Heart left ventricle (tissue), 16 donors: ENCODE results near the gene PLRG1. TPM values are rescaled to one million over a fixed set of nuclear protein-coding genes. Genes with fewer than 3 reads are reported as not detected.

Experiments
- ATAC-seq, 4 donors: fragments of 200-7000 bp; cut with Tn5 transposase; one replicate each; pipeline ENCODE4 v1.9.1; 2020 to 2022; ENCODE audit warnings: moderate library complexity in 4 of 4, mild to moderate bottlenecking in 3 of 4, moderate number of reproducible peaks in 1 of 4
- DNase-seq, 5 donors: peaks; one replicate each; pipeline ENCODE4 v3.0.0-alpha.2; 2020
- H3K27ac ChIP-seq, 12 donors: fragments of 200-600 bp; sonication (generic) in 4 of 12; one replicate each; pipeline versions ENCODE4 v1.5.0 to v1.8.0; 2016 to 2022; ENCODE audit warnings: mild to moderate bottlenecking in 2 of 12
- H3K27me3 ChIP-seq, 9 donors: fragments of 200-600 bp; sonication (generic) in 2 of 9; one replicate each; pipeline versions ENCODE4 v1.5.1 to v1.8.0; 2016 to 2022; ENCODE audit warnings: mild to moderate bottlenecking in 3 of 9
- H3K36me3 ChIP-seq, 9 donors: fragments of 200-600 bp; sonication (generic) in 2 of 9; one replicate each; pipeline versions ENCODE4 v1.5.0 to v1.8.0; 2018 to 2022; ENCODE audit warnings: mild to moderate bottlenecking in 2 of 9
- H3K4me1 ChIP-seq, 12 donors: fragments of 200-600 bp; sonication (generic) in 4 of 12; one replicate each; pipeline versions ENCODE4 v1.5.0 to v1.8.0; 2016 to 2022; ENCODE audit warnings: mild to moderate bottlenecking in 3 of 12
- H3K4me3 ChIP-seq, 12 donors: fragments of 200-600 bp; sonication (generic) in 4 of 12; one replicate each; pipeline versions ENCODE4 v1.5.0 to v1.8.0; 2017 to 2022; ENCODE audit warnings: mild to moderate bottlenecking in 9 of 12, moderate library complexity in 4 of 12
- H3K9me3 ChIP-seq, 12 donors: fragments of 200-600 bp; sonication (generic) in 4 of 12; one replicate each; pipeline versions ENCODE4 v1.5.0 to v1.8.0; 2016 to 2022; ENCODE audit warnings: mild to moderate bottlenecking in 1 of 12
- CTCF ChIP-seq, 12 donors: fragments of 200-600 bp; sonication (generic) in 4 of 12; IDR thresholded peaks; one replicate each; pipeline versions ENCODE4 v1.5.0 to v1.8.0; 2018 to 2022; ENCODE audit warnings: antibody characterized with exemption in 12 of 12, mild to moderate bottlenecking in 5 of 12
- POLR2A ChIP-seq, 2 donors: fragments of 450-650 bp; IDR thresholded peaks; one replicate each; pipeline ENCODE4 v1.6.1; 2017; ENCODE audit warnings: antibody characterized with exemption in 2 of 2, mild to moderate bottlenecking in 2 of 2, moderate library complexity in 2 of 2
- WGBS, 4 donors: extraction: QIAGEN DNeasy Blood & Tissue Kit in 2 of 4; methylation state at CpG; one replicate each; pipeline versions ENCODE4 v1.1.5 to v1.1.7; 2013 to 2018; 5-methylcytosine and 5-hydroxymethylcytosine counted together
- intact Hi-C, 10 donors: fragments of 100-400 bp; cut with DNase I; formaldehyde crosslinking; loops; one replicate each; pipeline versions ENCODE4 v1.11.1 to v1.14.2; 2022
- polyA plus RNA-seq, 2 donors: library from polyadenylated mRNA; stranded (reverse); fragments of 200-250 nt; gene quantifications; one replicate each; pipeline ENCODE4 v1.2.3, GENCODE V29; 2013
- total RNA-seq, 9 donors: library from RNA; depleted of rRNA in 2 of 9; stranded (reverse); fragments of >200 nt in 2 of 9; fragmentation: NEBNext Ultra II Directional in 3 of 9; extraction: Animal tissue kit (Norgen Biotek cat#: 25700) in 3 of 9; gene quantifications; one replicate each; pipeline versions ENCODE4 v1.1.0 to v1.2.4, GENCODE V29; 2016 to 2023
- donor health status: ischemic (EF 13 %, LVEDD 7.1; RV severe dilation, severe dysfunction).
- donor health status: healthy with polysubstance abuse.
- donor health status: DM: no; HTN: yes; CAD: no.
- donor health status: DM: no; HTN: no; CAD: no.
- donor health status: ischemic (EF 25% LVEDD 6.9; RV normal size, moderate dysfunction).
- donor health status: ischemic (EF 25% LVEDD 5.7; RV mildly dilated, moderate dysfunction).
- donor health status: healthy.
- donor health status: DM: yes; HTN: yes; CAD: no.
- donor health status: ischemic (EF 35%, LVEDD 5.7; RV mildly dilated, moderate dysfunction).
- donor health status: nonischemic (EF 11% LVEDD 7.7; RV severe dilation, severe dysfunction).
- donor health status: DM: yes; HTN: yes; CAD: no.
- donor health status: PGD.
- donor health status: ischemic (EF 29% LVEDD 5.4; RV normal size, mild dysfunction).
- donor health status: nonischemic (EF 23%, LVEDD 6.1; RV moderate dilation, normal function).

The PLRG1 gene
- total and polyA plus RNA-seq, 11 donors, result 25.4 to 52.3 (median 40.5) TPM

GRCh38 chr4:154593868-154594267, 43.7 kb upstream of the PLRG1 start:
- Histone ChIP-seq H3K27ac (no peak overlapping the region), H3K4me1 (no peaks in the 10 kb centered on the region), H3K36me3 (no peaks in the 10 kb centered on the region), H3K27me3 (peaks cover 0 to 14% (median 4%) of the 10 kb centered on the region in 9 donors), H3K4me3 (no peak overlapping the region), H3K9me3 (no peaks in the 10 kb centered on the region)
- TF ChIP-seq POLR2A (IDR thresholded peaks at IDR 0.05) (no peak), CTCF (IDR thresholded peaks at IDR 0.05) (no peak)
- intact Hi-C loops, result no loop called here
- DNase-seq, result no peak
- WGBS, 4 donors, result 44 to 84% (median 62%) methylated on average over 2 of the region's 2 CpGs
- ATAC-seq, result no peak

- Histone ChIP-seq H3K27ac (no peak overlapping the region), H3K27me3 (peaks cover 0 to 21% (median 4%) of the 10 kb centered on the region in 9 donors), H3K36me3 (no peaks in the 10 kb centered on the region), H3K9me3 (no peaks in the 10 kb centered on the region), H3K4me1 (no peaks in the 10 kb centered on the region), H3K4me3 (no peak overlapping the region)
- no peak for ATAC-seq
- no peak for DNase-seq
- WGBS, 4 donors, result 61 to 77% (median 72%) methylated on average over 3 of the region's 3 CpGs
- TF ChIP-seq POLR2A (IDR thresholded peaks at IDR 0.05) (no peak), CTCF (IDR thresholded peaks at IDR 0.05) (no peak)
- intact Hi-C loops, result no loop called here
These were observed 41.7 kb upstream of the PLRG1 start for GRCh38 chr4:154591890-154592289.

- no peak for TF ChIP-seq CTCF (IDR thresholded peaks at IDR 0.05)
- no peak for TF ChIP-seq POLR2A (IDR thresholded peaks at IDR 0.05)
- Histone ChIP-seq H3K27me3 (peaks cover 0 to 21% (median 4%) of the 10 kb centered on the region in 9 donors), H3K27ac (no peak within 1 kb of the TSS), H3K9me3 (no peaks in the 10 kb centered on the region), H3K4me1 (no peaks in the 10 kb centered on the region), H3K4me3 (no peak within 1 kb of the TSS), H3K36me3 (no peaks in the 10 kb centered on the region)
- DNase-seq, result no peak
- WGBS, 4 donors, result 64 to 78% (median 66%) methylated on average over 3 of the region's 3 CpGs
- no peak for ATAC-seq
- intact Hi-C loops, result no loop called here
These were observed 40.3 kb upstream of the PLRG1 start, which contains the start of gene FGA for GRCh38 chr4:154590329-154591006. FGA (minus strand) TSS chr4:154590742; CDS start chr4:154590687, 55 bp downstream.

GRCh38 chr4:154589296-154590197, 39.3 kb upstream of the PLRG1 start:
- Histone ChIP-seq H3K4me3 (no peak overlapping the region), H3K9me3 (no peaks in the 10 kb centered on the region), H3K27ac (no peak overlapping the region), H3K4me1 (no peaks in the 10 kb centered on the region), H3K27me3 (peaks cover 0 to 21% (median 4%) of the 10 kb centered on the region in 9 donors), H3K36me3 (no peaks in the 10 kb centered on the region)
- no peak for DNase-seq
- TF ChIP-seq CTCF (IDR thresholded peaks at IDR 0.05) (no peak), POLR2A (IDR thresholded peaks at IDR 0.05) (no peak)
- intact Hi-C loops, result no loop called here
- WGBS, 4 donors, result 56 to 70% (median 68%) methylated on average over 7 of the region's 7 CpGs
- ATAC-seq, result no peak
